ENCODE data around the gene MYO5B.

DNA sequence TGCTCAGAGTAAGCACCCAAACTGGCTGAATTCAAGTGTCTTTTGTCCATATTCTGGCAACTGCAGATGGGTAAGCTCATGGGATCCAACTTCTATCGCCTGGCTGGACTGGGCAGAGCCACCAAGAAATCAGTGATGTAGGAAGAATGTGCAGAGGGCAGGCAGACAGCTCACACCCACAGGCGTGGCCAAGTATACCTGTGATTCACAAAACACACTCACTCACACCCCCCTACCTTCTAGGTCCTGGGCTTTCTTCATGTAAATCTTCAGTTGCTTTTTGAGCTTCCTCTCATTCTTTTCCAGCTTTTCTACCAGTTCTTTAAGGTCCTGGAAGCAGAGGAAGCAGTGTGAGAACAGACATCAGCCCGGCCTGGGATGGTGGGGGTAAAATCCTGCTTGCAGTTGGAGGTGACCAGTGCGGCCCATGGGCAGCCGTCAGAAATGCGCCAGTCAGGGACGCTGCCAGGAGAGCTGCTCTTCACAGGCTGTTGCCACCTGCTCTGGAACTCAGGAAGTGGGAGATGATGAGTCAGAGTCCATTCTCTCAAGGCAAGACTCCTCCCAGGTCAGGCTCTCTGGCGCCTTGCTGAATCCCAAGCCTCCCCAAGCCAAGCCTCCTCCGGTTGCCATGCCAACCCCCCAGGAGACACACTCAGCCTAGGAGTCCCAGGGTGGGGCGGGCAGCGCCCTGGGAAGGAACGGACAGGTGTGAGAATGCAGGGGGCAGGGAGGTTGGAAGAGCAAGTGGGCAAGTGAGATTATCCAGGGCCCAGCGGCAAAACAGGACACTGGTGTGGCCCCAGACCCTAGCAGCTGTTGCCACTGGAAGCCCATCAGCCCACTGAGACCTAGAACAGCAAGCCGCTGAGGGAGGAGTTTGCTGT, 345.4 kb downstream of the MYO5B start:
- TF ChIP-seq GATA3 (IDR thresholded peaks at IDR 0.05; ENCODE audit: low read depth, low read length): no peak
- no peak for TF ChIP-seq GATA2 (IDR thresholded peaks at IDR 0.05; ENCODE audit: low read depth, low read length)

Data from SH-SY5Y (cell line).